NCI-H1417 (cell line): ENCODE data around the gene RHBDF2.
"Not testable (repeated sequence)": the region's sequence is repeated elsewhere in the genome, so short reads cannot be mapped to it uniquely, and the experiment has no call there.

ENCODE experiments used
- DNase-seq, 3 experiments: peaks; one replicate each; lab custom pipeline; 2025; lab: John Stamatoyannopoulos, UW

Gene RHBDF2

GRCh38 chr17:76524598-76525512 is 23.6 kb upstream of the RHBDF2 start:
- no peak for DNase-seq

- DNase-seq, result peak; percentile 69 to 83 (median 72)
Observed at GRCh38 chr17:76523084-76524037, 22.1 kb upstream of the RHBDF2 start.

- DNase-seq, result not testable (repeated sequence)
Observed at GRCh38 chr17:76521683-76522082, 20.5 kb upstream of the RHBDF2 start.

- no peak for DNase-seq
Observed at GRCh38 chr17:76521262-76521661, 20.0 kb upstream of the RHBDF2 start.

GRCh38 chr17:76519048-76519966 is 18.1 kb upstream of the RHBDF2 start:
- no peak for DNase-seq

- DNase-seq, result no peak
Observed at GRCh38 chr17:76517638-76518038, 16.4 kb upstream of the RHBDF2 start.

- DNase-seq, result no peak
Observed at GRCh38 chr17:76515274-76515949, 14.2 kb upstream of the RHBDF2 start.

GRCh38 chr17:76514355-76514754 is 13.1 kb upstream of the RHBDF2 start:
- DNase-seq, result not testable (repeated sequence)

GRCh38 chr17:76513306-76513692 is 12.1 kb upstream of the RHBDF2 start:
- no peak for DNase-seq

- DNase-seq, result no peak
Observed at GRCh38 chr17:76512366-76513305, 11.4 kb upstream of the RHBDF2 start.

GRCh38 chr17:76511668-76512365 is 10.6 kb upstream of the RHBDF2 start:
- no peak for DNase-seq

- DNase-seq, result no peak
Observed at GRCh38 chr17:76510831-76511244, 9.6 kb upstream of the RHBDF2 start.

GRCh38 chr17:76508472-76509063 is 7.3 kb upstream of the RHBDF2 start:
- DNase-seq, result not testable (repeated sequence)

GRCh38 chr17:76506408-76507345 is 5.5 kb upstream of the RHBDF2 start:
- DNase-seq, result peak; percentile 65 to 84 (median 78)

- no peak for DNase-seq
Observed at GRCh38 chr17:76504117-76504516, 2.9 kb upstream of the RHBDF2 start.

GRCh38 chr17:76502341-76503211 is 1.4 kb upstream of the RHBDF2 start:
- no peak for DNase-seq
